Measurements from ENCODE around the gene PHACTR3.

Gene PHACTR3

DNA sequence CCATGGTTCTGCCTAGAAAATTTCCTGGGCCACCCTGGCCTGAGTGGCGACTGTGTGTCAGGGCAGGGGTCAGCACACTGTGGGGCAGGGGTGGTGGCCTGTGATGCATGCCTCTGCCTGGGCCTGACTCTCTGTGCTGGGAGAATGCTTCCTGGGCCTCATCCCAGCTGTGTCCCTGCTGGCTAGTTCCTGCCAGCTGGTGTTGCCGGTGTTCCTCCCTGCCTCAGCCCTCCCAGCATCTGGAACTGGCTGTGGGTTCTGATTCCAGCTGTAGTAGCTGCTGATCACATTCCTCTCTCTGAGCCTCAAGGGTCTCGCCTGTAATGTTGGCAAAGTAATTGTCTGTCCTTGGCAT, 227.6 kb downstream of the PHACTR3 start:
- Histone ChIP-seq H2BK120ac (ENCODE audit: low read depth, low read length) (no peak overlapping the region), H3K4me3 (ENCODE audit: low read length) (no peak overlapping the region), H3K4me1 (ENCODE audit: control insufficient read depth, low read depth, low read length) (no peaks in the 10 kb centered on the region), H3K79me1 (ENCODE audit: low read length) (no peaks in the 10 kb centered on the region), H3K27me3 (ENCODE audit: insufficient read depth, low read length, poor library complexity) (no peaks in the 10 kb centered on the region), H4K8ac (ENCODE audit: low read depth, low read length) (no peak overlapping the region), H3K56ac (ENCODE audit: low read length) (no peak overlapping the region), H2AK5ac (ENCODE audit: low read length) (no peak overlapping the region), H4K5ac (ENCODE audit: low read length) (no peak overlapping the region), H3K27ac (ENCODE audit: low read depth, low read length) (no peak overlapping the region), H3K36me3 (ENCODE audit: control insufficient read depth, insufficient read depth, low read length) (no peaks in the 10 kb centered on the region), H2BK5ac (ENCODE audit: low read length) (no peak overlapping the region), H3K18ac (ENCODE audit: low read length) (no peak overlapping the region), H3K23ac (ENCODE audit: low read length) (no peak overlapping the region), H3K9ac (ENCODE audit: low read length) (no peak overlapping the region), H3K79me2 (ENCODE audit: control insufficient read depth, insufficient read depth, low read length) (no peaks in the 10 kb centered on the region), H3K4me2 (ENCODE audit: low read length) (no peak overlapping the region), H3K4ac (ENCODE audit: low read depth, low read length) (no peak overlapping the region), H2BK15ac (replicated peaks; ENCODE audit: low read depth) (no peak overlapping the region)
- no peak for DNase-seq
- no CpG with 5 or more reads among the region's 3 CpGs for WGBS (ENCODE audit: extremely low coverage, insufficient coverage, low lambda C conversion rate)

DNA sequence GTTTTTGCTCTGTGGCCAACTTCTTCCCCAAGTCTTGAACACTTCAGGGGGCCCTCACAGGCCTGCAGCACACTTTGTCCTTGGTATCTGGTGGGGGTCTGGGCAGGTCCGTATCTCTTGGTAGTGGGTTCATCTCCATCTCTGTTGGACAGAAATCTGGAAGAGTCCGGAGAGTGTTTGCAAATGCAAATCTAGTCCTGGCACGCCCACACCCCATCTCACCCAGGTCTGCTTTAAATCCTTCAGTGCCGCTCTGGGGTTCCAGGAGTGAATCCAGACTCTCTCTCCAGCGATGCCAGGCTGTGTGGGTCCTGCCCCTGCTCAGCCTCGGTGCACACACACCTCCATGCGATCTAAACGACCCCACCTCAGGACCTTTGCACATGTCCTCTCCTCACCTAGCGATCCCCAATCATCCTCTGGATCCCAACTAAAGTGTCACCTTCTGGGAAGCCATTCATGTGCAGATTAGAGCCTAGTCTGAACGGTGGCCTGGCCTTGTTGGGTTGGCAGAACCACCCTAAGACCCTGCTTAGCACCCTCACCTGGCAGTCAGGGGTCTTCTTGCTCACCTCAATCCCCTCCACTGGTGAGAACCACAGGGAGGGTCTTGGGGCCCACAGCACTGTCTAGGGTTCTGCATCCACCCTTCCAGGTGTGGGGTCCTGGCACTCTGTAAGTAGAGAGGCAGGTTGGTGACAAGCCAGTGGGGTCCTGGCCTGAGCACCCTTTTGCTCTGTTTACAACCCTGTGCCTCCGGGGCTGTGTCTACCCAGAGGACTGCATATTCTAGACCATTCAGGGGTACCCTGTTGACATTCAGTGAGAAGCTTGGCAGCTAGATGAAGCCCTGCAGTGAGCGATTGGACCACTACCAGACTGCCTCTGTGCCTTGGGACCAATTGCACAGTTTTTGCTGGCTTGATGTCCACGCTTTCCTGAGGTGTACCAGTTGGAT, 228.3 kb downstream of the PHACTR3 start:
- Histone ChIP-seq H3K79me2 (ENCODE audit: control insufficient read depth, insufficient read depth, low read length) (no peaks in the 10 kb centered on the region), H3K4ac (ENCODE audit: low read depth, low read length) (no peak overlapping the region), H2AK5ac (ENCODE audit: low read length) (no peak overlapping the region), H2BK5ac (ENCODE audit: low read length) (no peak overlapping the region), H3K4me3 (ENCODE audit: low read length) (no peak overlapping the region), H3K4me1 (ENCODE audit: control insufficient read depth, low read depth, low read length) (no peaks in the 10 kb centered on the region), H4K5ac (ENCODE audit: low read length) (no peak overlapping the region), H3K56ac (ENCODE audit: low read length) (no peak overlapping the region), H3K27me3 (ENCODE audit: insufficient read depth, low read length, poor library complexity) (no peaks in the 10 kb centered on the region), H4K8ac (ENCODE audit: low read depth, low read length) (no peak overlapping the region), H2BK120ac (ENCODE audit: low read depth, low read length) (no peak overlapping the region), H3K18ac (ENCODE audit: low read length) (no peak overlapping the region), H3K9ac (ENCODE audit: low read length) (no peak overlapping the region), H3K4me2 (ENCODE audit: low read length) (no peak overlapping the region), H3K27ac (ENCODE audit: low read depth, low read length) (no peak overlapping the region), H2BK15ac (replicated peaks; ENCODE audit: low read depth) (no peak overlapping the region), H3K79me1 (ENCODE audit: low read length) (no peaks in the 10 kb centered on the region), H3K36me3 (ENCODE audit: control insufficient read depth, insufficient read depth, low read length) (no peaks in the 10 kb centered on the region), H3K23ac (ENCODE audit: low read length) (no peak overlapping the region)
- WGBS (ENCODE audit: extremely low coverage, insufficient coverage, low lambda C conversion rate): no CpG with 5 or more reads among the region's 13 CpGs
- no peak for DNase-seq

DNA sequence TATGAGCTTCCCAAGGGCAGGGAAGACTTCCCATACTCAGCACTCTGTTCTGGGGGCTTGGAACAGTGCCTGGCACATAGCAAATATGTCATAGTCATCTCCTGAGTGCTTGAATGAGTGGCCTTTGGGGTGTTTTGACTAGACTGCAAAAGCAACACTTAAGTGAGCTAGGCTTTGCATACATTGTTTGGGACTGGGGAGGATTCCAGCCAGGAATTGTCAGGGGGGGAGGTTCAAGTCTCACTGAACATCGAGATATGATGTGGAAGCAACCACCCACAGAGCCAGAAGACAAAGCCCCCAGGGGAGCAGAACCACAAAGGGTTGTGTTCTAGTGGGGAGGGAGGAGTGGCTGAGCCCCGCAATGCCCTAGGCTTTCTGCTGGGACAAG, 230.7 kb downstream of the PHACTR3 start:
- no peaks in the 10 kb centered on the region for H3K4me1 ChIP-seq (ENCODE audit: control insufficient read depth, low read depth, low read length)

DNA sequence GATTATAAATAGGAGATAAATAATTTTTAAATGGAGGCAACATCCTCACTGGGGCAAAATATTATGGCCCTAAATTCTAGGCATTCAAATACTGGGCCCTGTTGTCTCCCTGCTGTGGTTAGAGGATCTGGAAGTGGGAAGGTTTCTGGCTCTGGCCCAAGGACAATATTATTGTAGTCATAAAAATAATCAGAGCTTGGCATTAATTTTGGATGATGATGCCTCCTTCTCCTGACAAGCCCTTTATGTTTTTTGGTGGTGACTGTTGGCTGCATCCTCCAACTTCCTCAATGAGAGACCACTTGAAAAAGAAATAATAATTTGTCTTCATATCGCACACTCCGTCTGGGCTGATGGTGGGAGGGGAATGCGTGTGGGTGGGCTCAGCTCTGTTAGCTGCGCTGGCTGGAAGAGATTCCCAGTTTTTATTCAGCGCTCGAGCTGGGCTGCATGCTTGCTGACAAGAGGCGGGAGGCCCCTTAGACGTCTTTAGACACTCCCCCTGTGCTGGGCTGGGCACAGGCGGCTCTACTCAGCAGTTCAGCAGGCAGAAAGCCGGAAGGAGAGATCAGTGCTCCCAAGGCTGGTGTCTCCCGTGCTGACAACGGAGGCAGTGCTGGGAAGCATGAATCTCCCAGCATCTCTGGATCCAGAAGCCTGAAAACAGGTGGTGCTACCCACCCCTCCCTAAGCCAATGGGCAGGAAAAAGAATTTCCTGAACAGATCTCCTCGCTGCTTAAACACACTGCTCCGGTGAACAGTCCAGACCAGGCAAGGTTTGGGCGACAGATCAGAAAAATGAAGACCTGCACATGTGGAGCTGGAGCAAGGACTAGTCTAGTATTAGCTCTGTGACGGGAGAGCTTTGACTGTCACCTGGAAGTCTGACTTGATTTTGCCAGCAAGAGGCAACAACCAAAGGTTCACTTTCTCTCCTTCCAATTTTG, 231.4 kb downstream of the PHACTR3 start:
- Histone ChIP-seq H3K4me1 (ENCODE audit: control insufficient read depth, low read depth, low read length) (no peaks in the 10 kb centered on the region), H3K56ac (ENCODE audit: low read length) (no peak overlapping the region), H3K27ac (ENCODE audit: low read depth, low read length) (no peak overlapping the region), H3K4me3 (ENCODE audit: low read length) (no peak overlapping the region), H3K79me2 (ENCODE audit: control insufficient read depth, insufficient read depth, low read length) (no peaks in the 10 kb centered on the region), H2BK15ac (replicated peaks; ENCODE audit: low read depth) (no peak overlapping the region), H3K23ac (ENCODE audit: low read length) (no peak overlapping the region), H2BK5ac (ENCODE audit: low read length) (no peak overlapping the region), H4K8ac (ENCODE audit: low read depth, low read length) (no peak overlapping the region), H2AK5ac (ENCODE audit: low read length) (no peak overlapping the region), H3K36me3 (ENCODE audit: control insufficient read depth, insufficient read depth, low read length) (no peaks in the 10 kb centered on the region), H4K5ac (ENCODE audit: low read length) (no peak overlapping the region), H3K27me3 (ENCODE audit: insufficient read depth, low read length, poor library complexity) (no peaks in the 10 kb centered on the region), H3K9ac (ENCODE audit: low read length) (no peak overlapping the region), H2BK120ac (ENCODE audit: low read depth, low read length) (no peak overlapping the region), H3K18ac (ENCODE audit: low read length) (no peak overlapping the region), H3K4me2 (ENCODE audit: low read length) (no peak overlapping the region), H3K4ac (ENCODE audit: low read depth, low read length) (no peak overlapping the region), H3K79me1 (ENCODE audit: low read length) (no peaks in the 10 kb centered on the region)
- WGBS (ENCODE audit: extremely low coverage, insufficient coverage, low lambda C conversion rate): no CpG with 5 or more reads among the region's 16 CpGs
- peak; percentile 49 for DNase-seq

More for the DNA sequence above, 230.7 kb downstream of the PHACTR3 start:
- no peak overlapping the region for H3K27ac ChIP-seq (ENCODE audit: low read depth, low read length)
- H3K4me2 ChIP-seq (ENCODE audit: low read length): no peak overlapping the region
- no peak overlapping the region for H3K23ac ChIP-seq (ENCODE audit: low read length)
- no peak overlapping the region for H4K5ac ChIP-seq (ENCODE audit: low read length)
- H3K36me3 ChIP-seq (ENCODE audit: control insufficient read depth, insufficient read depth, low read length): no peaks in the 10 kb centered on the region
- WGBS (ENCODE audit: extremely low coverage, insufficient coverage, low lambda C conversion rate): no CpG with 5 or more reads among the region's 2 CpGs
- no peak overlapping the region for H3K4me3 ChIP-seq (ENCODE audit: low read length)
- H2BK5ac ChIP-seq (ENCODE audit: low read length): no peak overlapping the region
- no peaks in the 10 kb centered on the region for H3K79me2 ChIP-seq (ENCODE audit: control insufficient read depth, insufficient read depth, low read length)
- no peak overlapping the region for H2BK15ac ChIP-seq (replicated peaks; ENCODE audit: low read depth)
- H2BK120ac ChIP-seq (ENCODE audit: low read depth, low read length): no peak overlapping the region
- no peak overlapping the region for H4K8ac ChIP-seq (ENCODE audit: low read depth, low read length)
- H3K4ac ChIP-seq (ENCODE audit: low read depth, low read length): no peak overlapping the region
- DNase-seq: no peak
- no peak overlapping the region for H2AK5ac ChIP-seq (ENCODE audit: low read length)
- H3K18ac ChIP-seq (ENCODE audit: low read length): no peak overlapping the region
- H3K79me1 ChIP-seq (ENCODE audit: low read length): no peaks in the 10 kb centered on the region
- no peaks in the 10 kb centered on the region for H3K27me3 ChIP-seq (ENCODE audit: insufficient read depth, low read length, poor library complexity)
- no peak overlapping the region for H3K56ac ChIP-seq (ENCODE audit: low read length)
- H3K9ac ChIP-seq (ENCODE audit: low read length): no peak overlapping the region

DNA sequence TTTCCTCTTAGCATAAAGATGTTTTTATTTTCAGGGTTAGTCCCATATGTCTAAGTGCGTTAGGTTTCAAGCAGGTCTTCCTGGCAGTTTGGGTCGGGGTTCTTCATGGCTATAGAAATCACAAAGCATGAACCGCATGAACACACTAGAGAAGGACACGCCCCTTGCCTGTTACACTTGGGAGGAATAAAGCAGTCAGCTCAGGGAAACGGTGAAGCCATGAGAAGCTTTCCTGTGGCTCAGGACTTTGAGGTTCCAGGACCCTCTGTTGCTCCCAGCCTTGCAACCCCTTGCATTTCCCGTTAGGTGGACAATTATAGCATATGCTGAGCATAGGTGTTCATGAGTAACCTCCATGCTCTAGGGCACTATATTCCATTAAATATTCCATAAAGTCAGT, 232.4 kb downstream of the PHACTR3 start:
- Histone ChIP-seq H3K27ac (ENCODE audit: low read depth, low read length) (no peak overlapping the region), H2AK5ac (ENCODE audit: low read length) (no peak overlapping the region), H2BK120ac (ENCODE audit: low read depth, low read length) (no peak overlapping the region), H4K8ac (ENCODE audit: low read depth, low read length) (no peak overlapping the region), H4K5ac (ENCODE audit: low read length) (no peak overlapping the region), H2BK15ac (replicated peaks; ENCODE audit: low read depth) (no peak overlapping the region), H3K4me2 (ENCODE audit: low read length) (no peak overlapping the region), H3K4me1 (ENCODE audit: control insufficient read depth, low read depth, low read length) (no peaks in the 10 kb centered on the region), H3K79me1 (ENCODE audit: low read length) (no peaks in the 10 kb centered on the region), H3K56ac (ENCODE audit: low read length) (no peak overlapping the region), H3K18ac (ENCODE audit: low read length) (no peak overlapping the region), H3K9ac (ENCODE audit: low read length) (no peak overlapping the region), H3K79me2 (ENCODE audit: control insufficient read depth, insufficient read depth, low read length) (no peaks in the 10 kb centered on the region), H3K27me3 (ENCODE audit: insufficient read depth, low read length, poor library complexity) (no peaks in the 10 kb centered on the region), H3K4ac (ENCODE audit: low read depth, low read length) (no peak overlapping the region), H2BK5ac (ENCODE audit: low read length) (no peak overlapping the region), H3K4me3 (ENCODE audit: low read length) (no peak overlapping the region), H3K36me3 (ENCODE audit: control insufficient read depth, insufficient read depth, low read length) (no peaks in the 10 kb centered on the region), H3K23ac (ENCODE audit: low read length) (no peak overlapping the region)
- WGBS (ENCODE audit: extremely low coverage, insufficient coverage, low lambda C conversion rate): no CpG with 5 or more reads among the region's 6 CpGs
- no peak for DNase-seq
